Stimulated activated CD8-positive, alpha-beta memory T cell treated with anti-CD3 and anti-CD28 coated beads, Interleukin-12 subunit alpha, Interleukin-12 subunit beta, amount 100 ng/mL, for 24 hours (primary cell): ENCODE results near the gene GLYATL3.
"Not testable (repeated sequence)": the region's sequence is repeated elsewhere in the genome, so short reads cannot be mapped to it uniquely, and the experiment has no call there.

ENCODE experiments used
- DNase-seq: peaks from one replicate; pipeline ENCODE4 v3.0.0-alpha.2; 2020; ENCODE audit errors: extremely low read depth

The GLYATL3 gene

GRCh38 chr6:49499623-49500022 is at the start of gene GLYATL3:
GLYATL3 (plus strand) TSS chr6:49499923; CDS start chr6:49511991, 12,068 bp downstream.
- DNase-seq, result no peak

GRCh38 chr6:49453221-49453620 is 46.5 kb upstream of the GLYATL3 start:
- DNase-seq, result no peak

GRCh38 chr6:49454787-49455709 is 44.7 kb upstream of the GLYATL3 start:
- no peak for DNase-seq

GRCh38 chr6:49457771-49458170 is 42.0 kb upstream of the GLYATL3 start:
- no peak for DNase-seq

- DNase-seq, result no peak
Observed at GRCh38 chr6:49462071-49462470, 37.7 kb upstream of the GLYATL3 start.

- DNase-seq, result no peak
Observed at GRCh38 chr6:49462599-49462926, 37.2 kb upstream of the GLYATL3 start.

GRCh38 chr6:49462927-49463611 is 36.7 kb upstream of the GLYATL3 start, which contains the start of the genes CENPQ and MMUT:
CENPQ (plus strand) TSS chr6:49463370; CDS start chr6:49470177, 6,807 bp downstream.
MMUT (minus strand) TSS chr6:49463253; CDS start chr6:49459466, 3,787 bp downstream.
- peak; percentile 79 for DNase-seq

- DNase-seq, result no peak
Observed at GRCh38 chr6:49463612-49463967, 36.1 kb upstream of the GLYATL3 start.

- no peak for DNase-seq
Observed at GRCh38 chr6:49464691-49465090, 35.0 kb upstream of the GLYATL3 start.

GRCh38 chr6:49468042-49468441 is 31.7 kb upstream of the GLYATL3 start:
- DNase-seq, result no peak

GRCh38 chr6:49476564-49476963 is 23.2 kb upstream of the GLYATL3 start:
- not testable (repeated sequence) for DNase-seq

- no peak for DNase-seq
Observed at GRCh38 chr6:49479308-49479970, 20.3 kb upstream of the GLYATL3 start.

- DNase-seq, result not testable (repeated sequence)
Observed at GRCh38 chr6:49481846-49482245, 17.9 kb upstream of the GLYATL3 start.

GRCh38 chr6:49483380-49483779 is 16.3 kb upstream of the GLYATL3 start:
- DNase-seq, result not testable (repeated sequence)

- no peak for DNase-seq
Observed at GRCh38 chr6:49490633-49491032, 9.1 kb upstream of the GLYATL3 start.

GRCh38 chr6:49497304-49497703 is 2.4 kb upstream of the GLYATL3 start:
- no peak for DNase-seq

GRCh38 chr6:49499126-49499525 is 597 bp upstream of the GLYATL3 start:
- no peak for DNase-seq

- DNase-seq, result no peak
Observed at GRCh38 chr6:49504666-49505065, 4.9 kb downstream of the GLYATL3 start.

- no peak for DNase-seq
Observed at GRCh38 chr6:49506569-49507111, 6.9 kb downstream of the GLYATL3 start.

GRCh38 chr6:49509342-49509741 is 9.6 kb downstream of the GLYATL3 start:
- DNase-seq, result no peak

GRCh38 chr6:49513153-49513989 is 13.6 kb downstream of the GLYATL3 start:
- DNase-seq, result no peak
